HG03135 (cell line): Measurements from ENCODE around the gene CAPN12.

ENCODE experiments used
- ATAC-seq: cut with Tn5 transposase; IDR thresholded peaks from one replicate; pipeline ENCODE4 v1.9.1; 2021; ENCODE audit warnings: mild to moderate bottlenecking, moderate library complexity; ENCODE audit not compliant: unreplicated experiment

Gene CAPN12

DNA sequence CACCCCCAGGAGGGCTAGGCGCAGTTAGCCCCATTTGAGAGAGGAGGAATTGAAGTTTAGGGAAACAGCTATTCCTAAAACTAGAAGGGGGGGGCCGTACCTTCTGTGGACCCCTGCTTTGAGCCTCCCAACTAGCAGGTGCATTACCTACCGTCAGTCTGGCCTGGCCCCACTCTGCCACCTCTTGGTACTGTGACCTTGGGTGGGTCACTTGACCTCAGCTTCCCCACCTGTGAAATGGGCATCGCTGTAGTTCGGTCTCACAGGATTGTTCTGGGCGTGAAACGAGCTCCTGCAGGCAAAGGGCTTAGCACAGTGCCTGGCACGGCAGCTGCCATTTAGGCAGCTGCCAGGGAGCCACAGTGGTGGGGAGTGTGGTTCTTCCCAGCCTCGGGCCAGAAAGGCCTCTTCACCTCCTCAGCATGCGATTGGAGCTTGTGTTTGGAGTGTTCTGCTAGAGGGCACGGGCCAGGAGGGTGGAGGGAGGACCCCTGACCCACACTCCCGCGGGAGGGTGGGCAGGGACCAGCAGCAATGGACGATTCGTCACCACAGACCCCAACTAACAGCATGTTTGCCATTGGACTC, 32.0 kb downstream of the CAPN12 start:
- ATAC-seq: no peak

DNA sequence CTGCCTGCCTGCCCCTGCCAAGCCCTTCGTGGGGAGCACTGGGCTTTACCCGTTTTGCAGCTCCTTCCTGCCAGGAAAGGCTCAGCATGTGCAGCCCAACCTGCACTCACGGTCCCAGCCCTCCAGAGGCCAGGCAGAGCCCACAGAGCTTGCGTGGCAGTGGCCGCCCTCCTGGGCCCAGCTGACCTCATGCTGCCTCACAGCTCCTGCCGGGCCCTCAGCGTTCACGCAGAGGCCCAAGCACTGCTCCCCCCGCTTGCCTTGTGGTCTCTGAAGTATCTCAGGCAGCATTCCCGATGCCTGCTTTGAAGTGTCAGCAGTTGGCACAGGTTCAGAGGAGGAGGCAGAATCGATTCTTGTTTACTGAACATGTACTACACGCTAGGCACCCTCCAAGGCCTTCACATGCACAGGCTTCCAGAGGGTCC, 32.5 kb downstream of the CAPN12 start:
- no peak for ATAC-seq

DNA sequence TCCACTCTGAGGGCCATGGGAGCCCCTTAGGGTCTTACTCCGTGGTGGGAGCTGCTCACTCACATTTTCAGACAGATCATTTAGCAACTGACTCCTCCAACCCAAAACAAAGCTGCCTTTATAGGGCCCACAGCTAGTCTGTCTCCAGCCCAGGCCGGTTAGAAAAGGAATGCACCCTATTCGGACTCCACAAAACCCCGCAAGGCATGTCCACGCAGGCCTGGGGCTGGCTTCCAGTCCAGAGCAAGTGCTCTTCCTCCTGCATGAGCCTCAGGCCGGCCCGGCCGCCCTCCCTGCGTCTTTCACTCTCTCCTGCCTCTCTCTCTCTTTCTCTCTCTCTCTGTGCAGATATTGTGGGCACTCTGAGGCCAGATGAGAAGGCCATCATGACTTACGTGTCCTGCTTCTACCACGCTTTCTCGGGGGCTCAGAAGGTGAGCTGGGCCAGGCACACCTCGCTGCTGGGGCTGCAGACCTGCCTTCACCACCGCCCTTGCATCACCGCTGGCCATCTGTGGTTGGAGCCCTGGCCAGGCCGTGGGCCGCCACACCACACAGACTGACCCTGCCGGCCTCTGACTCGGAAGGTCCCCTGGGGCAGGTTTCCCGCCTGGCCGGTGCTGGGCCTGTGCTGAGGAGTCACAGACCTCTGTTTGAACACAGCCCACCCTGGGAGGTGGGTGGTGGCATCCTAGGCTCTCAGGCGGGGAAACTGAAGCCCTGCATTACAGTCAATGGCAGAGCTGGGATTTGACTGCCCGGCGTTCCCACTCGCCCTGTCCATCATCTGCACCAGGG, 33.1 kb downstream of the CAPN12 start:
- no peak for ATAC-seq

DNA sequence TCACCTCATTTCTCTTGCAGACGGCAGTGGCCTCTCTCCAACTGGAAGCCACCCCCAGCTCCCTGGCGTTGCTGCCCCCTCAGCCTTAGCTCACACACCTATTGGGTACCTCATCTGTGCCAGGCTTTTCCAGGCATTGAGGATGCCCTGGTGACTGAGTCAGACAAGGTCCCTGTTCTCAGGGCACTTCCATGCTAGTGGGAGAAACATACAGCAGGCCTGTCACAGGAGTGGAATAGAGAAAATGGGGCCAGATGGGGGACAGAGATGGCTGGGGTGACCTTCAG, 33.9 kb downstream of the CAPN12 start:
- ATAC-seq: no peak

DNA sequence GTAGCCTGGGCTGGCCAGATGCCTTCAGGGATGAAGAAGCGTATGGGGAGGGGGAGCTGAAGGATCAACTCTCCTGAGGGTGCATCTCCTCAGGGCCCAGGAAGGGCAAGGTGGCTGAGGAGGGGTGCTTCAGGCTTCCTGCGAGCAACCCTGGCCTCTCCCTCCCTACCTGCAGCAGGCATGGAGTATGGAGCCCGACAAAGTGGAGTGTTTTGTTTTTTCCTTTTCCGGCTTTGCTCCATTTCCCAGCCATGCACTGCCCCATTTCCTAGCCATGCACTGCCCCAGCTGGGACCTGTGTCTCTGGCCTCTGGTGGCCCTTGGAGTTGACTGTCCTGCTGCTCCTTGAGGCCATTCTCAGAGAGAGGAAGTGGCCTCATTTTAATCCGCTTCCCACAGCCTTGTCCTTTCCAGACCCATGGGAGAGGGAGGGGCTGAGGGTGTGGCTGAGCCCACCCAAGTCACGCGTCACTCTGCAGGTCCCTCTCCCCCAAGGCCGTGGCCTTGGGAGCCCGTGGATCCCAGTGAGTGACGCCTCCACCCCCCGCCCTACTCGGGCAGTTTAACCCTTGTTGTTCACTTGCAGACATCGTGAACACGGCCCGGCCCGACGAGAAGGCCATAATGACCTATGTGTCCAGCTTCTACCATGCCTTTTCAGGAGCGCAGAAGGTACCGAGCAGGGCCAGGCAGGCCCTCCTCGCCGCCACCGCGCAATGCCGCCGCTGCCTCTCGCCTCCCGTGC, 34.4 kb downstream of the CAPN12 start:
- no peak for ATAC-seq

DNA sequence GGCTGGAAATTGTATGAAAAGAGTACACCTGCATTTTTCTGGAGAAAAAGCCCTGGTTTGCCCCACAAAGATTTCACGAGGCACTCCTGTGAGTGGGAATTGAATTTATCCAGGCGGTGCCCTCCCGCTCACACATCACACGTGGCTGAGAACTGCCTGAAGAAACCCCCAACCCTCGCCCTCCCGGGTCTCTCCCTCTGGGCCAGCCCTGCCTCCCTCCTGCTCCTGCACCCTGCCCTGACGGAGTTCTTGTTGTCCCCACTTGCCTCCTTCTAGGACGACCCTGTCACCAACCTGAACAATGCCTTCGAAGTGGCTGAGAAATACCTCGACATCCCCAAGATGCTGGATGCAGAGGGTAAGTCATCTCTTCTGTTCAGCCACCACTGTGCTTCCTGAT, 35.2 kb downstream of the CAPN12 start:
- no peak for ATAC-seq

DNA sequence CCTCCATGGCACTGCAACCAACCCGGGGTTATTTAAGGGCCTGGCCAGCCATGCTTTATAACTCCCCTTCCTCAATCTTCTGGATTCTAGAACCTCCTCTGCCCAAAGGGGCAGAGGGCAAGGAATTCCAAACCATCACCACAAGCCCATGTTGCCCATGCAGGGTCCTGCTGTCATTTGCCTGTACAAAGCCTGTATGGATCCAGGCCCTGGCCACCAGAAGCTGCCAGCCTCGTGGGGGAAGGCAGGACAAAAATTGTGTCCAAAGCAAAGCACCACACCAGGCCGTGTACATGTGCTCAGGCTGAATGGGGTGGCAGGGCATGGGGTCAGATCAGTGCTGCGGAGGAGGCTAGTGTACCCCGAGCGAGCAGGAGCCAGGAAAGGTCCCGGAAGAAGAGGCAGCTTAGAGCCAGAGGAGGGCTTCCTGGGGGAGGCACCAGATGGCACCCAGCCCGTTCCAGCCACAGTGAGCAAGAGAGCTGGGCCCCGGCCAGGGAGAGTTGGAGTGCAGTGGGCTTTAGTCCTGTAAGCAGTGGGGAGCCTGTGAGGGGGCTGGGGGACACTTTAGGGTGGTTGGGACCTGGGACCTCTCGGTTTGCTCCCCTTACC, 35.8 kb downstream of the CAPN12 start:
- no peak for ATAC-seq

DNA sequence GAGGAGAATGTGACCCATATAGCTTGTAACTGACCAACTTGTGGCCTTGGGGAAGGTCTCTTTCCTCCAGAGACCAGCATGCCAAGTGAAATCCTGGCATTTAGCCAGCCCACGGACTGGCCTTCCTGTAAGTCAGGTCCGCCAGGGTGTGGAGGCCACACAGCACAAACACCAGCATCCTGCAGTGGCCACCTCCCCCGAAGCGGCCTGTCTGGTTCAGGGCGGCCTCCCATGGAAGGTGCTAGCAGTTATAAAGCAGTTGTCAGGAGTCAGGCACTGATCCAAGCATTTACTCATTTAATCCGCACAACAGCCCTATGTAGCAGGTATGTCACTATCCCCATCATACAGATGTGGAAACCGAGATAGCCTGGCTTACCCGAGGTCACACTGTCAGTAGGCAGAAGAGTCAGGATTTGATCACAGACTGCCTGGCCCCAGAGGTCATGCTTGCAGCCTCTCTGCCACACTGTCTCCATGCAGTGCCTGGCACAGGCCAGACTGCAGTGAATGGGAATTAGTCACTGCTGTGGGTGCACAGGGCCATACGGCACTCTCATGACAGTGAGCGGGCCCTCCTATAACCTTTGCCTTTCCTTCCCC, 36.7 kb downstream of the CAPN12 start:
- no peak for ATAC-seq

DNA sequence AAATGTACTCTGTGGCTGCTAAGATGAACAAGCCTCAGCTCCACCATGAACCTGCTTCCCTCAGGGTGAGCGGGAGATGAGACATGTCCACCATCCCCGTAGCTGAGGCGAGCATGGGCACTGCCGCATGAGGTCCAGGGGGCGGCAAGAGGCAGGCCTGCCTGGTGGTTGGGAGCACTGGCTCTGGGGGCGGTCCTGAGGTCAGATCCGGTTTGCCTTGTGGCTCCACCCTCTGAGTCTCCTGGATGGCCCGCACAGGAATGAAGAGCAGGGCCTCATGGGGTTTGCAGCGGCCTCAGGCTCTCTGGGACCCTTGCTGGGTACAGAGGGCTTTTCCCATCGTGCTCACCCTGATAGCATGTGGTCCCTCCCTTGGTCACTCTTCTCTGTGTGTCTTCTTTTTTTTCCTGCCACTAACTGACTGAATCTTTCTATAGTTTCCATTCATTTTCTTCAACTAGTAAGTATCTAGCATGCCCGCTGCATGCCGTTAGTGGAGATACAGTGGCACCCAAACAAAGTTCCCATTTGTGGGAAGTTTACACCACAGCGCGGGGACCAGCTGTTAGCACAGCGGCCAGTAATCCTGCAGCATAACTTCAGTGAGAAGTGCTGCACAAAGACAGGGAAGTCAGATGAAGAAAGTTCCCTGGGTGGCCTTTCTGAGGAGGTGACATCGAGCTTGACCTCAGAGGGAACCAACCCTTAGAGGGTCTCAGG, 37.3 kb downstream of the CAPN12 start:
- no peak for ATAC-seq

DNA sequence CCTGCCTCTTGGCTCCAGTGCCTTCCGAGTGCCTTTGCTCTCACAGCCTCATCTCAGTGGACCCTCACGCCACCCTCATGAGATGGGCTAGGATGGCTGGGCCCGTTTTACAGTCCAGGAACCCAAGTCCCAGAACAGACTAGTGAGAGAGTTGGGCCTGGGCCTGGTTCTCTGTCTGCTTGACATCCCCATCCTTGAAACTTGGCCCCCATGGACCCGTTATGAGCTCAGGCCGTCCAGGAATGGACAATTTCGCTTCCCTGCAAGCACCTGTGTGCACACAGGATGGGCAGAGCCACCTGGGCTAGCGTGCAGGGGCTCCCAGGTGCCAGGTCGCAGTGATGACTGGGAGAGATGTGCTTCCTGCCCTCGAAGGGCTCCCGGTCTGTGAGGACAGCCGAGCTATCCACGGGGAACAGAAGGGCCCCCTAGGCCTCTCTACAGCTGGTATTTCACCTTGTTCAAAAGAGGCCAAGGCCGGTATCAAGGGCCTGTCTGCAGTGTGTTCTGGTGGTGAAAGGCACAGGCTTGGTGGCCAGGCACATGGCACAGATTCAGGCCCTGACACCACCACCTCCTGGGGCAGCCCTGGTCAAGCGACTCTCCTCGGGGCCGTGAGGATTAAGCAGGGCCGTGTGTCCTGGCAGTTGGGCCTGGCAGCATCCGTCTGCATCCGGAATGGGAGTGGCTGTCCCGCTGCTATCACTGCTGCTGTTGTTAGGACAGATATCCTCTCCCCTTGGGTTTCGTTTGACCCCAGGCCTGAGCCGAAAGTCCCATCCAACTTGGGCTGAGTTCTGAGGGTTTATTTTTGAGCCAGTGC, 38.9 kb downstream of the CAPN12 start:
- ATAC-seq: no peak

DNA sequence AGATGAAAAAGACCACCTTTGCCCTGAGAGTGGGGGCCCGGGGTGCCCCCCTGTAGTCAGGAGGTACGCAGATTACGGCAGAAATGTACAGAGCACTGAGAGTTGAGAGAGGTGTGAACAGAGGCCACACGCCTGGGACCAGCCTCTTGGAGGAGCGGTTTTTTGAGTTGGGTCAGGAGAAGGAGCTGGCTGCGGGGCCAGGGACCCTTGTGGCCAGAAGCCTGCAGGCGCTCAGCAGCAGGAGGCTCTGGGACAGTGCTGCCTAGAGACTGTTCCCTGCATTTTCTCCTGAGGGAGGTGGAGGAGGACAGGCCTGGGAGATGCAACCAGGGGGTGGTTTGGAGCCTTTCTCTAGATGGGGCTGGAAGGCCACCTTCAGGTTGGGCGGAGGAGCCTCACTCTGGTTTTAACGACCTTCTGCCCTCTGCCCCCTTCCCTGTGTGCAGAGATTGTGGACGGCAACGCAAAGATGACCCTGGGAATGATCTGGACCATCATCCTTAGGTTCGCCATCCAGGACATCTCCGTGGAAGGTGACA, 39.7 kb downstream of the CAPN12 start:
- no peak for ATAC-seq

DNA sequence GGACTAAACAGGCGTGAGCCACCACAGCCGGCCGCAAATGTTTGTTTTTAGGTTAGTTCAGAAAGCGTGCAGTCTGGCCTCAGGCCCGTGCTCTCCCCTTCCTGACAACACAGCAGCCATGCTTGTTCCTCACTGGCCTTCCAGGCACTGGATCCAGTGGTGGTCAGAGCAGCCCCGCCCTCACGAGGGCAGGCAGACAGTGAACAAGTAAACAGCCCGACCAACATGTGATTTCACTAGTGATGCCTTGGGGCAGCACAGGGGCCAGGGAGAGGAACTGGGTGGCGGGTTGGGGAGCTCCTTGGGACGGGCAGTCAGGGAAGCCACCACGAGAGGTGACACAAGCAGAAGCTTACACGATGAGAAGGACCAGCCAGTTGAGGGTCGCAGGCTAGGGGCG, 40.8 kb downstream of the CAPN12 start:
- ATAC-seq: no peak

DNA sequence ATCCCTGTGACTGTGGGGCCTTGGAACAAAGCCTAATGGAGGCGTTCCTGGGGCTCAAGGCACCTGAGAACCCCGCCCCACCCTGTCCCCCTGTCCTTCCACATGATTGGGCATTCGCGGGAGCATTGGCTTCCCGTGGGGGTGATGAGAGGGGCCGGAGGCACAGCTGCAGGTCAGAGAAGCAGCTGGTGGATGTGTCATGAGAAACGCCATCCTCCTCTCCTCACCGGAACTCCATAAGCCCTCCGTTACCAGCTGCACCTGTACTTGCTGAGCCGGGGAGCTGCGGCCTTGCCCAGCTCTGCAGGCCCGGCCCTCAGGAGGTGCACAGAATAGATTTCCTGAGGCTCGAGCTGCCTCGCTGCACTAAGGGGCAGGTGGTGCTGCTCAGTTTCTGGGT, 42.0 kb downstream of the CAPN12 start:
- ATAC-seq: no peak

DNA sequence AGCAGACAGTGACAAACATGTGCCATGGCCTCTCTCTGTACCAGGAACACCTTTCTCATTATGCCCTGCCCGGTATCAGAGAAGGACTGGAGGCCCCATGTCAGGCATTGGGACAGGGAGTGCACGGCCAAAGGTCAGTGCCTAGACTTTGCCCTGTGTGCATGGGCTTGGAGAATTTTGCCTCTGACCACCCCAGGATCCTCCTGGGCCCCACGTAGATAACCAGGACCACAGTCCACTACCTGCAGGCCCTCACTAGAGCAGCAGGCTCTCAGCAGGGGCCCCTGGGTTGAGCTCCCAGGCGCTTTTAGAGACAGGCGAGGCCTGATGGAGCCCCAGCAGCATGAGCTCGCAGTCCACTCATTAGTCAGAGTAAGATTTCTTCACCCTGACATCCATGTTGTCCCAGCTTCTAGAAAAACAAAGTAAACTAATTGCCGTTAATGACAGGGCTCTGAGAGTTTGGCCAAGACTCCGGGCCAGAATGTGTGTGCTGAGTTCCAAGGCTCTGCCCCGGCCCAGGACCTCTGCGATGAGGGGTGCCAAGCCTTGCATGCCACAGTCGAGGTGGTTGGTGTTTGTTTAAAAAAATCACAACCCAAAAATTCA, 42.7 kb downstream of the CAPN12 start:
- no peak for ATAC-seq

DNA sequence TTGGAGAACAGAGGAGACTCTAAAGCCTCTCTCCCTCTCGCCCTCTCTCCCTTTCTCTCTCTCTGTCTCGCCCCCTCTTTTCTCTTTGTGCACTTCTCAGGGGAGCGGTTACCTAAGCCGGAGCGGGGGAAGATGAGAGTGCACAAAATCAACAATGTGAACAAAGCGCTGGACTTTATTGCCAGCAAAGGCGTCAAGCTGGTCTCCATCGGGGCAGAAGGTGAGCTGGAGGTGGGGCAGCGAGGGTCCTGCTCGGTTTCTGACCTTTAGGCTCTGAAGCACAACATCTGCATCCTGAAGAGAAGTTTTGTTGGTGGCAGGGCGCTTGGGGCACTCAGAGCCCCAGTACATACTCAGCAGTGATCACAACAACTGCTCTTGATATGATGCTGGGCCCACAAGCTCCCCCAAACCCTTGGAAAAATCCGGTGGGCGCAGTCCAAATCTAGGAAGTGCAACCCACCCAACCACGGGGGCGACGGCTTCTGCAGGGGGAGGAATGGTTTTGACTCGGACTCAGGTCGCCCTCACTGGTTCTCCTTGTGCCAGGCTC, 43.3 kb downstream of the CAPN12 start:
- no peak for ATAC-seq

DNA sequence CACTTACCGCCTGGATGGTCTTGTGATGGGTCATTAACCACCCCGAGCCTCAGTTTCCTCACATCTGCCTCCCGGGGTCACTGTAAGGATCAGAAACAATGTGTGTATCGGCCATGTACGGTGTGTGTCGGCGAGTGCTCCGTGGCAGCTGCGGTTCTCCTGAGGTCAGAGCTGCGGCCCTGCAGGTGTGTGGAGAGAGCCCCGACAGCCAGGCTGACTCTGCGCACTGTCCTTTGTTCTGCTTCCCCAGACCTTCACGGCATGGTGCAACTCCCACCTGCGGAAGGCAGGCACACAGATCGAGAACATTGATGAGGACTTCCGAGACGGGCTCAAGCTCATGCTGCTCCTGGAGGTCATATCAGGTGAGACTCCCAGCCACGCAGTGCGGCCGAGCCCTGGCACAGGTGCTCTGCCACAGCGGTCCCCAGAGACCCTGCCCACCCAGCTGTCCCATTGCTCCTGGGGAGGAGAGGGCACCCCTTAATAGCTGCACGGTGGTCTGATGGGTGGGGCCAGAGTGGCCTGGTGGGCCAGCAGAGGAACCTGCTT, 43.8 kb downstream of the CAPN12 start:
- no peak for ATAC-seq

DNA sequence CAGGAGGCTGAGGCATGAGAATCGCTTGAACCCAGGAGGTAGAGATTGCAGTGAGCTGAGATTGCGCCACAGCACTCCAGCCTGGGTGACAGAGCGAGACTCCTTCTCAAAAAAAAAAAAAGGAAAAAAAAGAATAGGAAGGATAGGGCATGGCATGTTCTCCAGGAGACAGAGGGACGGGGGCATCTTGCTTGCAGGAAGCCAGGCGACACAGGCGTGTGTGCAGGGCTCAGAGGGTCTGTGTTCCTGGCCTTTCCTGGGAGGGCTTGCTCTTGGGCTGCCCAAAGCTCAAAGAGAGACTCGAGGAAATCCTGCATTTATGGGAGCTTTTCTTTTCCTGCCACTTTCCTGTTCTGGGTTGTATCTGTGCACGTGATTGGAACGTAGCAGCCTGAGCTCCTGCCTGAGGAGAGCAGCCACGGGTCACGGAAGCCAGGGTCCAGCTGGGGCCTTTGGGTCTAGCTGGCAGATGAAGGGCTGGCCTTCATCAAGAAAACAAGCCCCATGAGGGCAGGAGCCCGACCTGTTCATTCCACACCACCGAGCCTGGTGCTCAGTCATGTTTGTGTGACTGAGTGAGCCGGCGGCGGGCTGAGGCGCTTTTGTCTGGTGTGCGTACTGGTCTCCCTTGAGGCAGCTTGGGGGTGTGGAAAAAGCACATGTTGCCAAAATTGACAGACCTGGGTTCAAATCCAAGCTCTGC, 44.5 kb downstream of the CAPN12 start:
- ATAC-seq: no peak

DNA sequence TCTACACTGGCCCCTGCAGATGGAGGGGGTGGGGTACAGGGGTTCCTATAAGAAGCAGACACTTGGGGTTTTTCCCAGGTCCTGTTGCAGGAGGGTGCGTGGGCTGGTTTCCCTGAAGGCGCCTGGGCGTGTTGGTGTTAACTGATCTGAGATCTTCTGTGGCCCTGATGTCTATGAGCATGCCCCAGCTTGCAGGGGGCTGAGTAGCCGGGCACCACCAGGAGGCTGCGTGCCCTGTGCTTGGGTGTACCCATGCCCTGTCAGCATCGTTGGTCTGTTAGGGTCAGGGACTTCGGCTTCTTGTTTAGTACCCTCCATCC, 45.3 kb downstream of the CAPN12 start:
- no peak for ATAC-seq
